ENCODE results near the gene SUPT6H. TPM values are rescaled to one million over a fixed set of nuclear protein-coding genes. Genes with fewer than 3 reads are reported as not detected.

SUPT6H gene
- total and polyA plus RNA-seq, 9 of the 15 experiments (the other 6 are each of a cell fraction or from before 2014, with no cell fraction given), result 1.7 to 77.7 (median 49.2) TPM

- no peak for TF ChIP-seq ESRRB (CRISPR knock-in tag; IDR thresholded peaks at IDR 0.05; ENCODE audit: borderline replicate concordance)
- TF ChIP-seq HMG20A (CRISPR knock-in tag; conservative IDR thresholded peaks at IDR 0.05), result no peak
- no peak for TF ChIP-seq PHB (CRISPR knock-in tag; IDR thresholded peaks at IDR 0.05)
These were observed 37.9 kb upstream of the SUPT6H start (continued) for GRCh38 chr17:28624148-28624547.

GRCh38 chr17:28626818-28627217 is 35.2 kb upstream of the SUPT6H start:
- DNase-seq (ENCODE audit: extremely low read depth in 1 of 4, low spot score in 3 of 4), result no peak
- Histone ChIP-seq H3K36me3 (ENCODE audit: control insufficient read depth, insufficient read depth, low read length) (peaks cover 90% of the 10 kb centered on the region), H3K9ac (ENCODE audit: insufficient read depth in 1 of 2, low read depth in 2 of 2, low read length in 2 of 2) (no peak overlapping the region), H3K27me3 (ENCODE audit: control insufficient read depth in 2 of 2, insufficient read depth in 2 of 2, low read length in 2 of 2) (no peaks in the 10 kb centered on the region), H3K79me2 (ENCODE audit: control insufficient read depth, insufficient read depth, low read length) (no peaks in the 10 kb centered on the region), H3K9me1 (ENCODE audit: control insufficient read depth, insufficient read depth, low read length) (no peaks in the 10 kb centered on the region), H3K27ac (ENCODE audit: extremely low read depth, low read depth, low read length) (no peak overlapping the region), H2AFZ (ENCODE audit: low read depth, low read length) (no peak overlapping the region), H3K4me3 (no peak overlapping the region), H3K4me1 (replicated peaks in 1 of 2; ENCODE audit: control insufficient read depth in 2 of 2, insufficient read depth in 2 of 2, low read length in 2 of 2) (no peaks in the 10 kb centered on the region; a peak in 1 of 5 replicates), H4K20me1 (replicated peaks; ENCODE audit: control insufficient read depth, insufficient read depth, low read length) (0 out of 2 replicates have a peak, but pooled peaks cover 2% of the 10 kb centered on the region), H3K4me2 (ENCODE audit: insufficient read depth, low read length) (no peak overlapping the region), H3K9me3 (replicated peaks; ENCODE audit: control insufficient read depth, insufficient read depth, low read depth, low read length) (no peaks in the 10 kb centered on the region)
- ChIA-PET POLR2A (interaction anchor here (0.6 to 1.4 kb wide), 4 partner anchors 9 to 529 kb away, joined by 3 read pairs; no protein-coding TSS in a partner anchor), CTCF (ENCODE audit: low intra/inter-chr PET ratio) (no interaction called here)
- ATAC-seq, result no peak
- no TSS peak for BruUV-seq (replicated peaks)
- WGBS (ENCODE audit: insufficient coverage, low coverage, missing lambda C conversion rate), result 61% methylated on average over 4 of the region's 4 CpGs
- in situ Hi-C loops (cut with MboI) (no loop called here), intact Hi-C loops (cut with micrococcal nuclease) (no loop called here)
- no peak for FAIRE-seq
- TF ChIP-seq PHB (CRISPR knock-in tag; IDR thresholded peaks at IDR 0.05) (no peak), ZNF695 (CRISPR knock-in tag; IDR thresholded peaks at IDR 0.05) (no peak), NRF1 (conservative IDR thresholded peaks at IDR 0.05 in 1 of 2, IDR thresholded peaks at IDR 0.05 in 1 of 2) (no peak), CTCF (IDR thresholded peaks at IDR 0.05 in 2 of 3, conservative IDR thresholded peaks at IDR 0.05 in 1 of 3; ENCODE audit: insufficient read depth in 2 of 3, low read depth in 1 of 3, low read length in 3 of 3) (no peak), RBFOX2 (IDR thresholded peaks at IDR 0.05; ENCODE audit: low read depth, low read length) (no peak), TCFL5 (CRISPR knock-in tag; conservative IDR thresholded peaks at IDR 0.05) (no peak), POLR2G (IDR thresholded peaks at IDR 0.05; ENCODE audit: low read depth, low read length) (no peak), SNRNP70 (optimal IDR thresholded peaks at IDR 0.05; ENCODE audit: low read depth, low read length) (no peak), ZNF668 (CRISPR knock-in tag; IDR thresholded peaks at IDR 0.05) (no peak), SRSF7 (optimal IDR thresholded peaks at IDR 0.05; ENCODE audit: low read depth, low read length) (no peak), ATF1 (CRISPR knock-in tag; IDR thresholded peaks at IDR 0.05) (no peak), ATF1 (tag; IDR thresholded peaks at IDR 0.05) (no peak), CHAMP1 (IDR thresholded peaks at IDR 0.05) (no peak), ZNF277 (CRISPR knock-in tag; IDR thresholded peaks at IDR 0.05; ENCODE audit: borderline replicate concordance) (no peak)

All from K562 (cell line).